DMS153 treated with DMSO at 0.1 percent for 48 hours (cell line): Measurements from ENCODE around the gene PLCD3.
A peak's percentile ranks its signal among the peaks of the same experiment; 100 is the strongest.
"Not testable (repeated sequence)": the region's sequence is repeated elsewhere in the genome, so short reads cannot be mapped to it uniquely, and the experiment has no call there.

Source experiments
- DNase-seq: peaks from one replicate; lab custom pipeline; 2025; ENCODE audit not compliant: unreplicated experiment; lab: John Stamatoyannopoulos, UW

PLCD3 gene

DNA sequence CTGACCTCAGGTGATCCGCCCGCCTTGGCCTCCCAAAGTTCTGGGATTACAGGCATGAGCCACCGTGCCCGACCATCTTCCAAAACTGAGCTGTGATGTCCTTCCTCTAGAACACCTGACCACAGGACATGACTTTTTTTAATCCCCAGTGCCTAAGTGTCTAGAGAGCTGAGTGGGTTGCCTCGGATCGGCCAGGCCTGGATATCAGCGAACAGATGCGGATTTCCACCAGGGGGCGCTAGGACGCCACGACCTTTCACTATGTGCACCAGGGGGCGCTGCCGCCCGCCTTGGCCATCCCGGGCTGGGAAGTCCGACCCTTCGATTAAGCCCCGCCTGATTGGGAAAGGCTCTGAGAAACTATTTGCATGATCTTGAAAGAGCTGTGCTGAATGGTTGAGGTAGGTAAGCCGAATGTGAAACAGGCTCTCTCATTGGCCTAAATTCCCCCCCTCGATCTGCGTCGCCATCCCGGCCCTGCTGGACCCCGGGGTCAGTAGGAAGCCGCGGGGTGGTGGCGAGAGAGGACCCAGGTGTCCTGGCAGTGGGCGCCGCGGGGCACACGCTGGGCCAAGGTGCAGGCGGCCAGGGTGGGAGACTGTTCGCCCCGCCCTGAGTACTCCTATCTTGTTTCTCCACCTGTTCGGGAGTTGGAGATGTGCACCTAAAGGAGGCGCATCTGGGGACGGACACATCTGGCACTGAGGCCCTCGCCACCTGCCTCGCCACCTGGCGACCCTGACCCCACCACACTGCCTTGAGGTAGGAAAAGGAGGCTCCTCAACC is 3.1 kb upstream of the PLCD3 start, which contains the start of gene ACBD4:
Gene ACBD4, plus strand, starts transcription at position 496 of the 786 bp plus-strand sequence. CDS start 458 bp downstream, outside the sequence.
- peak; percentile 91 for DNase-seq

DNA sequence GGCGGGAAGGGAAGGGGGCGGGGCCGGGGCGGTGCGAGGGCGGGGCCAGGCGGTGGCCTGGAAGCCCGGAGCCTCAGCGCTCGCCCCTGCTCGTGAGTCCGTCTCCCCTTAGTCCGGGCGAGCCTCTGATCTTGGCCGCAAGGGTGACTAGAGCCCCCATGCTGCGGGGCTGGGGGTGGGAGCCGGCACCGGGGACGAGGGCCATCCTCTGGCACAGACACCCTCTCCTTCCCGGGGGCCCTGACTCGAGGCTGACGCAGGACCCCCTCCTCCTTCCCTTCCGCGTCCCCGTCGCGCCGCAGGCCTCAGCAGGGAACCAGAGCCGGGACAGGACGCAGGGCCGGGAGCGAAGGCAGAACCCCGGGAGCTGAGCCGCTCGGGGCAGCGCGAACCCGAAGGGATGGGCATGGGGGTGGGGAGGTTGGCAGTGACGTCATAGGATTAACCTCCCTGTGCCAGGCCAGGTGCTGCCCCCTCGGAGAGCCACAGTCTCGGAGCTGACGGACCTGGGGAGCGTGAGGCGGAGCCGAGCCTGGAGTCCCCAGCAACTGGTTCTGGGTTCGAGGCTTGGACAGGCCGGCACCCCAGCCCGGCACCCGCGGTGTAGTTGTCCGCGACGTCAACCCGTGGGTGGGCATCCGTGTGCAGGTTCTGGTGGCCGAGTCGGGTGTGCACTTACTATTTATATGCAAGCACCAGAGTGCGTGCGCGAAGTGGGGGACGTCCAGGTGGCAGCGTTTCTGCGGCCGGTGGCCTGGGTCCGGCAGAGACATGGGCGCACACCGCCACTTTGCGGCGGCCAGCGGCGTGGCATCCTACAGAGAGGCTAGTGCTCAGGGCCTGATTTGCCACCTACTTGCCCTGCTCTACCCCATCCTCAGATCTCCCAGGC is 503 bp upstream of the PLCD3 start:
- DNase-seq: peak; percentile 19

- DNase-seq: no peak
These were observed 547 bp downstream of the PLCD3 start for GRCh38 chr17:45131616-45132319.

DNA sequence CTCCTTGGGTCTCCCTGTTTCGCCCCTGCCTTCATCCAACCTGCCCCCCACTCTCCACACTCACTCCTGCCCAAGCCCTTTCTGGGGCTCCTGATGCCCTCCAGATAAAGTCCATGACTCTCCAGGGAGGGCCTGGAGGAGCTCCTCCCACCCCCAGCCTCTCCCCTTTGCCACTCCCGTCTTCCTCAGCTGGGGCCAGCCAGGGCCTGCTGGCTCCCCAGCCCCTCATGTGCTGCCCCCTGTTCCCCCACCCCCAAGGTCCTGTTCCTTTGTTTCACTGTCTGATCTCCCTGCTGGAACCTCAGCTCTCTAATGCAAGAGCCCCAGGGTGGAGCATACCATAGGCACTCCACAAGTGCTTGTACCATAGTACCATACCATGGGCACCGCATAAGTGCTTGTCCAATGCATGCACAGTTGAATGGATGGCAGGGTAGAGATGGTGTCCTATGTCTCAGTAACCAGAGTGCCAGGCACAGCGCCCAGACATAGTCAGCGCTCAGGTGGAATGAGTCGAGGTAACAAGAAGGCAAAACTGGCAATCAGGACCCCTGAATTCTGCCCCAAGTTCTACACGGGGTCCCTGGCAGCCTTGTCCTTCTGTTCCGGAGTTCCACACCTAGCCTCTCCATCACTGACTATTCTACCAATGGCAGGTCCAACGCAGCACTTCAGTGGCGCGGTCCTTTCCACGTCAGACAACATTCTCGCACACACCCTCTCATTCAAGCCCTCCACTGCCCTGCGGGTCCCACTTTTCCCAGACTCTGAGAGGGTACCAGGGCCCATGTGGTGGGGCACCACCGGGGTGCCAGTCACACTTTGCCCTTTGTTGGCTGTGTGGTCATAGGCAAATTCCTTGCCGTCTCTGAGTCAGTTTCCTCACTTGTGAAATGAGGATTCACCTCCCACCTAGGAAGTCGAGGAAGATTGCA is 1.4 kb downstream of the PLCD3 start:
- no peak for DNase-seq

GRCh38 chr17:45129940-45130680 is 2.2 kb downstream of the PLCD3 start:
- DNase-seq: no peak

GRCh38 chr17:45129426-45129939 is 2.8 kb downstream of the PLCD3 start:
- no peak for DNase-seq

GRCh38 chr17:45128989-45129388 is 3.3 kb downstream of the PLCD3 start:
- DNase-seq: no peak

- DNase-seq: no peak
These were observed 4.0 kb downstream of the PLCD3 start for GRCh38 chr17:45128331-45128730.

- DNase-seq: no peak
These were observed 4.6 kb downstream of the PLCD3 start for GRCh38 chr17:45127548-45128300.

- DNase-seq: no peak
These were observed 5.1 kb downstream of the PLCD3 start for GRCh38 chr17:45127207-45127547.

GRCh38 chr17:45125509-45125908 is 6.8 kb downstream of the PLCD3 start:
- no peak for DNase-seq

- DNase-seq: not testable (repeated sequence)
These were observed 7.6 kb downstream of the PLCD3 start for GRCh38 chr17:45124797-45125122.

DNA sequence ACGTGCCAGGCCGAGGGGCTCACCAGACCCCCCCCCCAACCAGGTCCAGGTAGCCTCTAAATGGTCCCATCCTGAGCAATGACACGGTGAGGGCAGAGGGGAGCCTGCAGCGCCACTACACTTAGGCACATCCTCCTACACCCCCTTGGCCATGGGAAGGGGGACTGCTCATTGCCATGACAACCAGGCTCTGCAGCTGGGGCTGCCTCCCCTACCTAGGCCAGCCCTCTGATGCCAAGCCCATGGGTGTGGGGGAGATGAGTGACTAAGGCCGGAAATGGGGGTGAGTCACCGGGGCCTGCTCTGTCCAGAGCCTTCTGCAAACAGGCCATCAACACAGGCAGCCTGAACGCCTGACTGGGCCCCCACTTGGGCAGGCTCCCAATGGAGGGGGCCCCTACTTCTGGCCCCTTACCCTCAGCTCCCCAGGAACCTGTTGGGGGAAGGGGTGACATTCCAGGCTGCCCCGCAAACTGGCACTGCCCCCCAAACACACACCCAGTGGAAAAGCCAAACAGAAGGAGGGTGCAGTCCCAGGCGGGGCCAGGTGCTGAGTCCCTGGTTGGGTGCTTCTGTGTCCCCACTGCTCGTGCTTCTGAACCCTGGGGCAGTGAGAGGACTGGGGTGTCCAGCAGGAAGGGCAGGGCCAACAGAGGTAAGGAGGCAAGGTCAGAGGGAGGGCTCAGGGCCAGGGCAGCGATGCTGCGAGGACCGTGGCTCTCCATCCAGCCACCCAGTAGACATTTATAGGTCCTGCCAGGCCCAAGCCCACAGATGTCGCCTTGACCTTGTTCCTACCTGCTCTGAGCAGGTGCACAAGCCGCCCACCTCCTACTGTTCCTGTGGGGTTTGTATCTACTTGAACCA is 8.2 kb downstream of the PLCD3 start:
- DNase-seq: no peak

- DNase-seq: no peak
These were observed 9.1 kb downstream of the PLCD3 start for GRCh38 chr17:45123076-45123770.

DNA sequence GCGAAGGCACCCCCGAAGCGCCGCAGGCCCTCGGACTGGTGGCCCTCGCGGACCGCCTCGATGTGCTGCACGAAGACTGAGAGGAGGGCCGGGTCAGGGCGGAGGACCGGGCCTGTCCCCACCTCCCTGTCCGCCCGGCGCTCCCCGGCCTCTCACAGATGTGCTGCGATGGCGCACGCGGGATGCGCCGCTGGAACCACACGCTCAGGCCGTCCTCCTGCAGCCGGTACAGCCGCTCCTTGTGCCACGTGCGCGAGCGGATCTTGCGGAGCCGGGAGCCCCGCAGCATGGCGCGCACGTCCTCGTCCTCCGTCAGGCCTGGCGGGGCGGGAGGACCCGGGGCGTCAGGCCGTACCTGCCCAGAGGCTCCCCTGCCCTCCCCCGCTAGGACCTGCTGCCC is 11.3 kb downstream of the PLCD3 start:
- DNase-seq: no peak

- DNase-seq: no peak
These were observed 11.8 kb downstream of the PLCD3 start for GRCh38 chr17:45120558-45120957.

DNA sequence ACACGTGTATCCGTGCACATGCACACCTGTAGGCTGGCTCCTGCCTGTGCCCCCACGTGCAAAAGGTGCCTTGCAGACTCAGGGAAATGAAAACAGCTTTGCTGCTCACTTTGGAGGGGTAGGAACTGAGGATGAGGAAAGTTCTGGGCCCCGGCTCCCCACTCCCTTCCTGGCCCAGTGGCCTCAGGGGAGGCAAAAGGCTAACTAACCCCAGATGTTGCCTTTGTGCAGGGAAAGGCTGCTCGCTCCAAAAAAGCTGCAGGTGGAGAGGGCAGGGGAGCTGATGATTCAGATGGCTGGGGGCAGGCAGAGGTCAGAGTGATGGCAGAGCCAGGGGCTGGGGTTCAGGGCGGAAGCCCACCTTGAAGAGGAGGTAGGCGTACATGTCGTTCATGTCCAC is 12.4 kb downstream of the PLCD3 start:
- no peak for DNase-seq
